Endothelial cell of umbilical vein (primary cell): ENCODE measurements around the gene CELSR3. TPM values are rescaled to one million over a fixed set of nuclear protein-coding genes. Genes with fewer than 3 reads are reported as not detected.
A peak's percentile ranks its signal among the peaks of the same experiment; 100 is the strongest.

ENCODE experiments used
- BruUV-seq: library from RNA; stranded (reverse); fragments of 400-500 nt; replicated peaks from 2 replicates; lab custom pipeline; 2021; lab: Mats Ljungman, UMichigan
- CTCF ChIA-PET: fragments of 300-600, 350-600 bp; sonication (Branson Sonifier 250); formaldehyde crosslinking; loops from one replicate; lab custom pipeline; 2021; ENCODE audit warnings: antibody characterized with exemption, inconsistent platforms; lab: Charles Lee
- POLR2A ChIA-PET: fragments of 300-600, 350-600 bp; sonication (Branson Sonifier 250); formaldehyde crosslinking; loops from one replicate; lab custom pipeline; 2021; ENCODE audit warnings: antibody characterized with exemption, inconsistent platforms; lab: Charles Lee
- DNase-seq: peaks from one replicate; pipeline ENCODE4 v3.0.0-alpha.2; 2011; ENCODE audit warnings: low read depth, low spot score
- FAIRE-seq: peaks from 2 replicates; lab custom pipeline; 2011; peaks lifted over from hg19 to GRCh38; lab: Jason Lieb, UNC
- H2AFZ ChIP-seq: 2 replicates; pipeline ENCODE4 v1.6.0; 2012; ENCODE audit warnings: low read depth, low read length, control low read depth, inconsistent platforms
- H3K27ac ChIP-seq: 2 replicates; pipeline ENCODE4 v1.5.1; 2011; ENCODE audit warnings: low read depth, mild to moderate bottlenecking, control low read depth, low read length, moderate library complexity; ENCODE audit not compliant: insufficient read depth
- H3K27me3 ChIP-seq, 2 experiments: 2 replicates each; pipeline versions ENCODE4 v1.6.0 to v1.6.1; 2011; ENCODE audit warnings: low read length in 2 of 2, mixed read lengths in 1 of 2; ENCODE audit not compliant: control insufficient read depth in 2 of 2, insufficient read depth in 2 of 2
- H3K36me3 ChIP-seq, 2 experiments: 2 replicates in 1 of 2; 3 replicates in 1 of 2; pipeline ENCODE4 v1.5.1; 2011; ENCODE audit warnings: low read length in 2 of 2, mild to moderate bottlenecking in 1 of 2, moderate library complexity in 1 of 2; ENCODE audit not compliant: control insufficient read depth in 2 of 2, insufficient read depth in 2 of 2; ENCODE audit errors: extremely low read depth in 1 of 2
- H3K4me1 ChIP-seq: 3 replicates; pipeline ENCODE4 v1.5.1; 2011; ENCODE audit warnings: mild to moderate bottlenecking, low read length; ENCODE audit not compliant: control insufficient read depth, insufficient read depth; ENCODE audit errors: extremely low read depth
- H3K4me2 ChIP-seq: 2 replicates; pipeline ENCODE4 v1.6.1; 2011; ENCODE audit warnings: low read length, control low read depth, mixed read lengths; ENCODE audit not compliant: insufficient read depth
- H3K4me3 ChIP-seq, 3 experiments: fragments of 200-600 bp in 1 of 3; sonication (generic), shearing (Covaris generic) in 1 of 3; replicated peaks in 1 of 3; 2 replicates each; pipeline ENCODE4 v1.5.1; 2011 to 2016; ENCODE audit warnings: control low read depth in 3 of 3, low read length in 3 of 3, mild to moderate bottlenecking in 2 of 3, inconsistent platforms in 1 of 3, low read depth in 1 of 3, moderate library complexity in 1 of 3; ENCODE audit not compliant: insufficient read depth in 1 of 3
- H3K79me2 ChIP-seq: 2 replicates; pipeline ENCODE4 v1.6.0; 2012; ENCODE audit warnings: low read length, inconsistent platforms; ENCODE audit not compliant: control insufficient read depth, insufficient read depth
- H3K9ac ChIP-seq: replicated peaks from 2 replicates; pipeline ENCODE3; 2011; ENCODE audit warnings: low read length, control low read depth; ENCODE audit not compliant: insufficient read depth; ENCODE audit errors: extremely low read depth
- H3K9me1 ChIP-seq: replicated peaks from 3 replicates; pipeline ENCODE4 v1.6.0; 2011; ENCODE audit warnings: mild to moderate bottlenecking, low read length; ENCODE audit not compliant: control insufficient read depth, insufficient read depth; ENCODE audit errors: extremely low read depth
- H3K9me3 ChIP-seq: replicated peaks from 2 replicates; pipeline ENCODE4 v1.5.1; 2012; ENCODE audit warnings: low read length, inconsistent platforms; ENCODE audit not compliant: control insufficient read depth, insufficient read depth
- H4K20me1 ChIP-seq: replicated peaks from 2 replicates; pipeline ENCODE3; 2011; ENCODE audit warnings: mild to moderate bottlenecking, low read length; ENCODE audit not compliant: control insufficient read depth, insufficient read depth; ENCODE audit errors: extremely low read depth
- CTCF ChIP-seq, 2 donors: IDR thresholded peaks; 1 replicate in 1 of 2; 2 replicates in 1 of 2; pipeline ENCODE4 v1.5.1; 2011; ENCODE audit warnings: low read length in 2 of 2, mild to moderate bottlenecking in 2 of 2, moderate library complexity in 2 of 2, control low read depth in 1 of 2, inconsistent platforms in 1 of 2, low read depth in 1 of 2; ENCODE audit not compliant: insufficient read depth in 1 of 2; ENCODE audit errors: extremely low read depth in 1 of 2
- EZH2 ChIP-seq: IDR thresholded peaks from 2 replicates; pipeline ENCODE4 v1.6.1; 2012; ENCODE audit warnings: borderline replicate concordance, low read depth, mild to moderate bottlenecking, moderate library complexity, low read length, inconsistent platforms; ENCODE audit not compliant: severe bottlenecking
- FOS ChIP-seq: IDR thresholded peaks from 2 replicates; pipeline ENCODE4 v1.6.1; 2011; ENCODE audit warnings: mild to moderate bottlenecking, low read length, moderate library complexity, borderline replicate concordance; ENCODE audit not compliant: insufficient read depth
- GATA2 ChIP-seq: IDR thresholded peaks from 2 replicates; pipeline ENCODE4 v1.7.0; 2011; ENCODE audit warnings: low read depth, mild to moderate bottlenecking, moderate library complexity, mixed read lengths, low read length; ENCODE audit not compliant: insufficient read length, insufficient read depth
- JUN ChIP-seq: IDR thresholded peaks from 2 replicates; pipeline ENCODE4 v1.6.1; 2011; ENCODE audit warnings: borderline replicate concordance, low read depth; ENCODE audit not compliant: insufficient read length, insufficient read depth
- MAX ChIP-seq: IDR thresholded peaks from 2 replicates; pipeline ENCODE4 v1.6.1; 2011; ENCODE audit not compliant: insufficient read depth, insufficient read length
- MYC ChIP-seq: IDR thresholded peaks from one replicate; pipeline ENCODE4 v1.6.1; 2011; ENCODE audit warnings: mild to moderate bottlenecking, low read depth, low read length
- POLR2A ChIP-seq: IDR thresholded peaks from 2 replicates; pipeline ENCODE4 v1.6.1; 2012; ENCODE audit warnings: low read depth, mild to moderate bottlenecking, control low read depth, low read length
- POLR2AphosphoS5 ChIP-seq: IDR thresholded peaks from 2 replicates; pipeline ENCODE4 v1.6.1; 2012; ENCODE audit warnings: low read depth, mild to moderate bottlenecking, control low read depth, low read length, moderate library complexity; ENCODE audit not compliant: insufficient read depth
- dilution Hi-C: fragments of 300-500 bp; cut with MboI; formaldehyde crosslinking; loops from one replicate; pipeline ENCODE4 v1.15.0; 2019; ENCODE audit warnings: low sequenced_read_pairs; ENCODE audit not compliant: extremely low pct_ligation_motif_present
- intact Hi-C: fragments of 100-400 bp; cut with micrococcal nuclease; formaldehyde crosslinking; loops from one replicate; pipeline ENCODE4 v1.10.0; 2022
- polyA plus RNA-seq, 4 experiments: library from polyadenylated mRNA; depleted of rRNA in 3 of 4; stranded (reverse) in 3 of 4; unstranded in 1 of 4; fragments of >200 nt; gene quantifications; 2 replicates each; pipeline versions ENCODE4 v1.2.1 to v1.2.3, GENCODE V29; 2011 to 2012; ENCODE audit warnings: missing spikeins in 1 of 4
- total RNA-seq: library from RNA; stranded (reverse); gene quantifications from 2 replicates; pipeline ENCODE4 v1.2.3, GENCODE V29; 2021

The CELSR3 gene
- total and polyA plus RNA-seq, 2 donors (not counting 3 experiments of a cell fraction or from before 2014, with no cell fraction given) = 0.25 to 0.71 TPM

GRCh38 chr3:48636149-48636655 lies 26.5 kb downstream of the CELSR3 start:
- CTCF ChIA-PET = interaction anchor here (0.8 to 4.5 kb wide), 16 partner anchors 10 to 200 kb away, joined by 3 to 32 read pairs (median 6); partner anchors contain the start of genes CELSR3, PFKFB4 and UQCRC1
- no peaks in the 10 kb centered on the region for H3K27me3 ChIP-seq
- H3K4me3 ChIP-seq = peak overlapping the region in 2 of 3 experiments; percentile 28 to 93
- TF ChIP-seq EZH2 (no peak), MAX (no peak), GATA2 (no peak), POLR2AphosphoS5 (no peak), MYC (no peak), CTCF (IDR thresholded peaks at IDR 0.05; ENCODE audit: extremely low read depth in 1 of 2, insufficient read depth in 1 of 2, low read depth in 1 of 2, low read length in 2 of 2) (no peak), POLR2A (no peak), JUN (no peak), FOS (no peak)
- no peaks in the 10 kb centered on the region for H3K79me2 ChIP-seq
- intact Hi-C loops (no loop called here), dilution Hi-C loops (no loop called here)
- no peak overlapping the region for H3K27ac ChIP-seq
- H3K4me1 ChIP-seq = peaks cover 17% of the 10 kb centered on the region
- peak overlapping the region; percentile 35 for H2AFZ ChIP-seq
- H4K20me1 ChIP-seq = no peaks in the 10 kb centered on the region
- no peaks in the 10 kb centered on the region for H3K9me1 ChIP-seq
- DNase-seq (no peak), FAIRE-seq (peak; percentile 61)
- BruUV-seq = no TSS peak
- peaks cover 0 to 10% of the 10 kb centered on the region in 2 experiments for H3K36me3 ChIP-seq
- H3K9me3 ChIP-seq = no peaks in the 10 kb centered on the region
- POLR2A ChIA-PET = interaction anchor here (1.1 kb wide), 1 partner anchor 20 kb away, joined by 6 read pairs; no protein-coding TSS in a partner anchor
- peak overlapping the region; percentile 10 for H3K9ac ChIP-seq
- H3K4me2 ChIP-seq = peak overlapping the region; percentile 83
